HG03460 (cell line): ENCODE data around the gene MRPL14.
A peak's percentile ranks its signal among the peaks of the same experiment; 100 is the strongest.

ENCODE experiments used
- ATAC-seq: cut with Tn5 transposase; IDR thresholded peaks from one replicate; pipeline ENCODE4 v1.9.1; 2021; ENCODE audit not compliant: unreplicated experiment

Gene MRPL14

DNA sequence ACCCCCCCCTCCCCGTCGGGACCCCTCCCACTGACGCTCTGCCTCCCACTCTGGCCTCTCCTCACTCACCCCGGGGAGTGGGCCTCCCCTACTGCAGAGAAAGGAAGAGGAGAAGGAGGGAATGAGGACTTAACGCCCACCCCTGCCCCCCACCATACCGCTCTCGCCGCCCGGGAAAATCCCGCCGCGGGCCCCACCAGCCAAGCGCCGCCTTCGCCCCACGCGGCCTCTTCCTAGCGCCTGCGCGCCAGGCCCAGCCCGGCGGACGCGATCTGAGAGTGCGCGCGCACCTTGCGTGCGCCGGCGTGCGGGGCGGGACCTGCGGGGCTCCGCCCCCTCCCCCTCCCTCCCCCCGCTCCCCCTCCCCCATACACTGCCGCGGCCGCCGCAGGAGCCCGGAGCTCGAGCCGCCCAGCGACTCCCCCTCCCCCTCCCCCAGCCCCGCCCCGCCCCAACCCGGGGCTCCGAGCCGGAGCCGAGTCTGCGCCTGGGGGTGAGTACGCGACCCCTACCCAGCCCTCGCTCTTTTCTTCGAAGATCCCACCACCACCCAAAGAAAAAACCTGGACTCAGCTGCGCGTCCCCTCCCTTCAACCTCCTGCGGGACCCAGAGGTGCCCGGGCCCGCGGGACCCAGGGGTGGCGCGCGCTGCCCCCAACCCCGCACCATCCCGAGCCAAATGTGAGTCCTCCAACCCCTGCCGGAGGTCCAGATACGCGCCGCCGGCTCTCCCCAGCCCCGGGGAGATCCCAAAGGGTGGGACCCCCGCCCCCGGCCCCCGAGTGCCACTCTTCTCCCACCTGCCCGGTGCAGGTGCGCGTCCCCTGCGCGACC lies at the start of gene MRPL14, which contains the start of gene TMEM63B:
Gene MRPL14 (minus strand): TSS at position 267 of the 834 bp plus-strand sequence. CDS start 10,841 bp downstream, outside the sequence.
Gene TMEM63B (plus strand): TSS at position 369 of the 834 bp plus-strand sequence. CDS start 7,031 bp downstream, outside the sequence.
- ATAC-seq, result no peak

DNA sequence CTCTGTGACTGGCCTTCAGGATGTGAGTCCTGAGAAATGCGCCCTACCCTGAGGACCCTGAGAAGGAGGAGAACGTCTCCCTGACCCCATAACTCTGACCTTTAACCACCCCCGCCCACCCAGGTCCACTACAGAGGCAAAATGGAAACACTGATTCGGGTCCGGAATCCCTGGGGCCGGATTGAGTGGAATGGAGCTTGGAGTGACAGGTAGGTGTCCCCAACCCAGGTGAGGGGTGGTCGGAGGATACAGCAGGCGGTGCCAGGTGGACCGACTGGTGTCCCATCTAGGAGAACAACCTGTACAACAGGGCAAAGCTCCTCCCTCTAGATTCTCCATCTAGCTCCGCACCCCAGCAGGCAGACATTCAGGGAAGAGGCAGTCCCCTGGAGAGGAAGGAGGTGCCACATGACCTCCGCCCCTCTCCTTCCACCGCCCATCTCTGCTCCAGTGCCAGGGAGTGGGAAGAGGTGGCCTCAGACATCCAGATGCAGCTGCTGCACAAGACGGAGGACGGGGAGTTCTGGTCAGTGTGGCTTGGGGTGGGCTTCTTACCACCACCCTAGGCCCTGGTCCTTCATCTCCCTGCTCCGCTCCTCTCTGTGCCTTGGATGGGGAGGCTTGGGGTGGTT lies 49.0 kb upstream of the MRPL14 start:
- ATAC-seq, result no peak

DNA sequence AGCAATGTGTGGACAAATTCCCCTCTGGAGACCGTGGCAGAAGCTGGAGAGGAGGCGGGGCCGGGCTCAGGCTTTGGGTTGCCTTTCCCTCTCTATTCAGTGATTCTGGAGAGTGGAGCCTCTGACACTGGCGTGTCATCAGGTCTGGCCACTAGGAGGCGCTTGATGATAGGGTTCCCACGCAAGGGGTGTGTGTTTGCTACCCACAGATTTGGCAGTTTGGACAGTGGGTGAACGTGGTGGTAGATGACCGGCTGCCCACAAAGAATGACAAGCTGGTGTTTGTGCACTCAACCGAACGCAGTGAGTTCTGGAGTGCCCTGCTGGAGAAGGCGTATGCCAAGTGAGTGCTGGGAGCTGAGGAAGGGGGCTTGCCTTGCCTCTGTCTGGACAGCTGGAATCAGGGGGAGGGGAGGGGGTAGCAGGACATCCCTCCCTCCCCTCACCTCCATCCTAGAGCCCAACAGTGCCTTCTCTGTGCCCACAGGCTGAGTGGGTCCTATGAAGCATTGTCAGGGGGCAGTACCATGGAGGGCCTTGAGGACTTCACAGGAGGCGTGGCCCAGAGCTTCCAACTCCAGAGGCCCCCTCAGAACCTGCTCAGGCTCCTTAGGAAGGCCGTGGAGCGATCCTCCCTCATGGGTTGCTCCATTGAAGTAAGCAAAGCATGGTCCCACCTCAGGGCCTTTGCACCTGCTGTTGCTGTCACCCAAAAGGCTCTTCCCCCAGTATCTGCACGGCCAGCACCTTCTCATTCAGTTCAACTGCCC lies 45.7 kb upstream of the MRPL14 start:
- ATAC-seq, result peak; percentile 69

DNA sequence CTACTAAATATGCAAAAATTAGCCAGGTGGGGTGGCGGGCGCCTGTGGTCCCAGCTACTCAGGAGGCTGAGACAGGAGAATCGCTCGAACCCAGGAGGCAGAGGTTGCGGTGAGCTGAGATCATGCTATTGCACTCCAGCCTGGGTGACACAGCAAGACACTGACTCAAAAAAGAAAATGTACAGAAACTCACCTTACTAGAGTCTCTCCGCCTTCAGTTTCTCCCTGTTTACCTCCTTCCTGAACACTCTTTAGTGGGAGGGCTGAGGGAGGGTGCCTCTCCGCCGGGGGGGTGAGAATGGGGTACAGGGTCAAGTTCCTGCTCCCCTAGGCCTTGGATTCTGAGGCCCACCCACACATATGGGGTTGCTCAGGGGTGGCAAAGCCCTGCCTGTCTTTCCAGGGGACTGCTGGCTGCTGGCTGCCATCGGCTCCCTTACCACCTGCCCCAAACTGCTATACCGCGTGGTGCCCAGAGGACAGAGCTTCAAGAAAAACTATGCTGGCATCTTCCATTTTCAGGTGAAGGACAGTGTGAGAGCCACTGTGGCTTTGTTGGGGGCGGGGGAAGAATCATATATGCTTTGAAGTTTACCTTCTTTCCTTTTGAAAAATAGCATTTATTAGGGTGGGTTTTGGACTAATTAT lies 44.8 kb upstream of the MRPL14 start:
- no peak for ATAC-seq

DNA sequence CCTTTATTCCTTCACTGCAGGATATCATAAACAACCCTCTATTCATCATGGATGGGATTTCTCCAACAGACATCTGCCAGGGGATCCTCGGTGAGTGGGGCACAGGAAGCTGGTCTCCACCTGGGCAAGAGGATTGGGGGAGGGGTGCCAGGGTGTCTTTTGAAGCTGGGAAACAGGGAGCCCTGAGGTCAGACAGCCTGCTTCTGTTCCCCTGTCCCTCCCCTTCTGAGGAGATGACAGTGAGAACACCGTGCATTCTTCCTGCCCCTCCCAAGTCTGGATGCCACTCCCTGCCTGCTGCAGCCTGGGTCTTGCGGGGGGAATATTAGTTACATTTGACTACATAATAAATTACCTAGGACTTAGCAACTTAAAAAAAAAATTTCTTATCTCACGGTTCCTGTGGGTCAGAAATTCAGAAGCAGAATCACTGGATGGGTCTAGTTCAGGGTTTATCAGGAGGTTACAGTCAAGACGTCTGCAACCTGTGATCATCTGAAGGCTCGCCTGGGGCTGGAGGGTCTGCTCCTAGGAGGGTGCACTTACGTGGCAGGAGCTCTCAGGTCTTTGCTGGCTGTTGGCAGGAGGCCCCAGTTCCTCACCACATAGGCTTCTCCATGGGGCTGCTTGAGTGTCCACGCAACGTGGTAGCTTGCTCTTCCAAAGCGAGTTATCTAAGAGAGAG lies 42.8 kb upstream of the MRPL14 start:
- ATAC-seq, result no peak

DNA sequence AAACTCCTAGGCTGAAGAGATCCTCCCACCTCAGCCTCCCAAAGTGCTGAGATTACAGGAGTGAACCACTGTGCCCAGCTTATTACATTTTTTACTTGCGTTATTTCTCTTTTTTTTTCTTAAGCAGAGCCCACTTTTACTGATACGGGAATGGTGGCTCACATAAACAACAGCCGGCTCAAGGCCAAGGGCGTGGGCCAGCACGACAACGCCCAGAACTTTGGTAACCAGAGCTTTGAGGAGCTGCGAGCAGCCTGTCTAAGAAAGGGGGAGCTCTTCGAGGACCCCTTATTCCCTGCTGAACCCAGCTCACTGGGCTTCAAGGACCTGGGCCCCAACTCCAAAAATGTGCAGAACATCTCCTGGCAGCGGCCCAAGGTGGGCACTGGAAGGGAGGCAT lies 41.9 kb upstream of the MRPL14 start:
- no peak for ATAC-seq

DNA sequence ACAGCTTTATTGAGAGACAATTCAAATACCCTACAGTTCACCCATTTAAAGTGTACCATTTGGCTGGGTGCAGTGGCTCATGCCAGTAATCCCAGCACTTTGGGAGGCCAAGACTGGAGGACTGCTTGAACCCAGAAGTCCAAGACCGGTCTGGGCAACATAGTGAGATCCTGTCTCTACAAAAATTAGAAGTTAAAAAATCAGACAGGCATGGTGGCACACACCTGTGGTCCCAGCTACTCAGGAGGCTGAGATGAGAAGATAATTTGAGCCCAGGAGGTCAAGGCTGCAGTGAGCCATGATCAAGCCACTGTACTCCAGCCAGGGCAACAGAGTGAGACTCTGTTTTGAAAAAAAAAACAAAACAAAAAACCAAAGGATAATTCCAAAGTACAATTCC lies 40.3 kb upstream of the MRPL14 start:
- no peak for ATAC-seq

DNA sequence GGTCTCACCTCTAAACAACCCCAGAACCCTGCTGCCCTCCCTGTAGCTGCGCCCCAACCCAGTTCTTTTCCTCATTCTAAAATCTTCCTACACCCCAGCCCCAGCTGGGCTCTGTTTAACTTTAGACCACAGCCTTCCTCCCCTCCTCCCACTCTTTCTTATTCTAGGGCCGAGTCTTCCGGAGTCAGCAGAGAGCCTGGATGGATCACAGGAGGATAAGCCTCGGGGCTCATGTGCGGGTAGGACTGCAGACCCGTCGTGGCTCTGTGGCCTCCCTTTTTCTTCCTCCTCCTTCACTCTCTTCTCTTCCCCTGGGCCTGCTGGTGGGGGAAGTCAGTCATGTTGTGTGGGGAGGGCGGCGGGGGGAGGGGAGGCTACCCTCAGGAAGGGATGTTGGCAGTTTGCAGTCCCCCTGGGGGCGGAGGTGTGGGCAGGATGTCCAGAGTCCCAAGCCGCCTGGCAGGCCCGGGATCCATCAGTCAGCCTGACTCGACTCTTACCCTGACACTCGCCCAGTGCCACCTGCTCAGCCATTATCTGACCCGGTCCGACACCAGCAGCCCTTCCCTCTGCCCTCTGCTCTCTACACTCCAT lies 39.4 kb upstream of the MRPL14 start:
- no peak for ATAC-seq

DNA sequence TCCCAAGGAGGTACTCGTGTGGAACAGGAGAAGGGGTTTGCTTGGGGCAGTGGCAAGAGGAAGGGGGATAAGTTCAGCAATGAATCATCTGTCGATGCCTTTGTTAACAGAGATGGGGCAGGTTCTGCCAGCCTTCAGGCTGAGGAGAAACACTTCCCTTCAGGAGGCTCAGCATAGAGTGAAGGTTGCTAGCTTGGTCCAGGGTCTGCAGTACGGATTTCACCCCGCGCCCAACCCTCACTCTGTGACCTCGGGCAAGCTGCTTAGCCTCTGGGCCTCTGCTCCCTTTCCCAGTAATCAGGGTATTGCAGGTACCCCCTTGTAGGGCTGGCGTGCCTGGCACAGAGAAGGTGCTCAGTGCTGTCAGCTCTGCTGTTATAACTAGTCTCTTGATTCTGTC lies 38.9 kb upstream of the MRPL14 start:
- no peak for ATAC-seq

DNA sequence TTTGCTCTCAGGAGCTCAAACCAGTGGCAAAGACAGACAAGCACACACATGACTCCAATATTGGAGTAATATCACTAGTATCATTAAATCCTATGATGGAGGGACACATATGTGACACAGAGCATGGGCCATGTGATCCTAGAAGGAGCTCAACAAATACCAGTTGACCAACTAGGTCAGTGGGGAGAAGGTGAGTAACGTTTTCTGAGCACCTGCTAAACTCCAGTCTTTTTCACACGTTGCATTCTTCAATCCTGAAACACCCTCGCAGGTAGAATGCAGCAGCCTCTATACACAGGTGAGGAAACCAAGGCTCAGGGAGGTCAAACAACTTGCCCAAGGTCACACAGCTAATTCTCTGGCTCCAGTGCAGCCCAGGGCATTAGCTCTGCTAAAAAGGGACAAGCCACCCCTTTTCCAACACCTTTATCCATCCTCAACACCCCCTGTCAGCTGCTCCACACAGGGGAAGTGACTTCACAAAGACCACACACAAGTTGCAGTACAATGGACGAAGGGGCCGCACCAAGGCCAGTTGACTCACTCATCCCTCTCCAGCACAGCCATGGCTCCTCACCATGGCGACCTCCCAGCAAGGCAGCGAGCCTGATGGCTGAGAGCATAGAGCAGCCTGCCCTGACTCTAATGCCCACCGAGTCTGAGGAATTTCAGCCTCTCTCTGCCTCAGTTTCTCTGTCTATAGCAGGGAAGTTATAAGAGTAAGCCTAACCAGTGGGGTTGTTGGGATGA lies 35.8 kb upstream of the MRPL14 start:
- no peak for ATAC-seq

DNA sequence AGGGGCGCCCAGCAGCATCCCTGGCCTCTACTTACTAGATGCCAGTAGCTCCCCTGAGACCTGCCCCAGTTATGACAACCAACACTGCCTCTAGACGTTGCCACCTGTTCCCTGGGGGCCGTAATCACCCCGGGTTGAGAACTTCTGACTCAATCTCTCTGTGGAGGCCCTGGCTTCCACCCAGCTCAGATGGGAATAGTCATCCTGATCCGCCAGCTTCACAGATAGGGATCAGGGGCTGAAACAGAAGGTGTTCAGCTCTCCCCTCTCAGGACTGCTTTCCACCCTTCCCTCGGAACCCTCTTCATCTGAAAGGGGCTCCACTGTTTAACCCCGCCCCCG lies 34.7 kb upstream of the MRPL14 start:
- no peak for ATAC-seq

DNA sequence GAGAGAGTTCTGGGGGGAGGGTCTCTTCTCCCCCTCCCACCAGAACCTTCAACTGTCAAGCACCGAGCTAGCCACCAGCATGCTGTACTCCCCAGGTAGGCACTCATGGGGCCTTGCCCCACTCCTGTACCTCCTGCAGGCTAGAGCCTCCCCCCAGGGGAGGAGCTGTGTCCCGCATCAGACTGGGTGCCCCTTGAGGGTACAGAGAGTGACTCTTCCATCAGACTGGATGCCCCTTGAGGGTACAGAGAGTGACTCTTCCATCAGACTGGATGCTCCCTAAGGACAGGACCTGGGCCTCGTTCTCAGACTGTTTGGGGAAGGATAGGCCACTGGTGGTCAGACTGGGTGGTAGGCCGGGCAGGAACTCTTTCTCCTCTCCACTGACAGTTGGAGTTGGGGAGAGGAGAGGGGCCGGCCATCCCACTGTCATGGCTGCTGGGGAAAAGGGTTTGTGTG lies 31.5 kb upstream of the MRPL14 start, which contains the start of gene CAPN11:
Gene CAPN11 (plus strand): TSS at position 51 of the 459 bp plus-strand sequence. CDS start 29 bp downstream, at position 80.
- no peak for ATAC-seq

DNA sequence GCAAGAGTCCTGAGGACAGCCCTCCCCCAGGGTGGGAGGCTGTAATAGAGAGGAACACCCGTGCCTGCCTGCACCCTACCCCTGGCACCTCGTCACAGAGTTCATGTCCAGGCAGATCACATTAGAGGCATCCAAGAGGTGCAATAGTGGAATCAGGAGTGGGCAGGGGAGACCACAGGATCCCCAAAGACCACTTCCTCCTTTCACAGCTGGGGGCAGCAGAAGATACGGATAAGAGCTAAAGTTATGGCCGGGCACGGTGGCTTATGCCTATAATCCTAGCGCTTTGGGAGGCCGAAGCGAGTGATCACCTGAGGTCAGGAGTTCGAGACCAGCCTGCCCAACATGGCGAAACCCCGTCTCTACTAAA lies 29.9 kb upstream of the MRPL14 start:
- ATAC-seq, result no peak

DNA sequence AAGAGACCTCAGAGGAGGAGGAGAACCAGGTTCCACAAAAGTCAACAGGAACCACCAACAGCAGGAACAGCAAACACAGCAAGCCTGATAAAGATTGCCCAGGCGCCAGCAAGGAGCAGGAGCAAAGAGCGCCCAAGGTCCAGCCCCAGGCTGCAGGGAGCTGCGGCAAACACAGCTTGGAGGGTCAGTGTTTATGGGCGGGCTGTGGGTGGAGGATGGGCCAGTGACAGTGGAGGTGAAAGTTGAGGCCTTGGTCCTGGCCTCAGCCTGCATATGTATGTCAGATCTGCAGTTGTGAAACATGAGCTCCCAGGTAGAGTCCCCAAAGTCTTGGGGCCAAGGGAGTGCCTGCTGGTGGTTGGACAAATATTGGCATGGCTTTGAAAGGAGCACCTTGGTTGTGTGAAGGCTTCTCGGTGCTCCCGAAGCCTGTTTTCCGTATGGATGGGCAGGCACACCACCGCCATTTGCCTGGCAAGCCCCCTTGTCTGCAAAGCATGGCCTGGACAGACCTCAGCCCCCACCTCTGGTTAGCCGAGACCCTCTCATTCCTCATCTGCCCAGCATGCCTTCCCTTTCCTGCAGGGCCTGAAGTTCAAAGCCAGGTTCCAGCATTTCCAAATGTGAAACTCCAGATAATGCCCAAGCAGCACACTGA lies 29.4 kb upstream of the MRPL14 start:
- ATAC-seq, result no peak

DNA sequence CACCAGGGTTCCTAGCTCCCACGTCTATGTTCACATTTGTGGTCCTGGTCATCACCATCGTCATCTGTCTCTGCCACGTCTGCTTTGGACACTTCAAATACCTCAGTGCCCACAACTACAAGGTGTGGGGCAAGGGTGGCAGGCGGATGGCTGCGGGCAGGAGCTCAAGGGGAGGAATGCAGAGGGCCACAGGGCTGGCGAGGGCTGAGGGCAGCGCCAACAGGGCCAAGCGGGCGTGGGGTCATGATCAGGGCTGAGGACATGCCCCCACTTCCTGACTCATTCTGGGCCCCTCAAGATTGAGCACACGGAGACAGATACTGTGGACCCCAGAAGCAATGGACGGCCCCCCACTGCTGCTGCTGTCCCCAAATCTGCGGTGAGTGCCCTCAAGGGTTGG lies 26.8 kb upstream of the MRPL14 start:
- ATAC-seq, result no peak

DNA sequence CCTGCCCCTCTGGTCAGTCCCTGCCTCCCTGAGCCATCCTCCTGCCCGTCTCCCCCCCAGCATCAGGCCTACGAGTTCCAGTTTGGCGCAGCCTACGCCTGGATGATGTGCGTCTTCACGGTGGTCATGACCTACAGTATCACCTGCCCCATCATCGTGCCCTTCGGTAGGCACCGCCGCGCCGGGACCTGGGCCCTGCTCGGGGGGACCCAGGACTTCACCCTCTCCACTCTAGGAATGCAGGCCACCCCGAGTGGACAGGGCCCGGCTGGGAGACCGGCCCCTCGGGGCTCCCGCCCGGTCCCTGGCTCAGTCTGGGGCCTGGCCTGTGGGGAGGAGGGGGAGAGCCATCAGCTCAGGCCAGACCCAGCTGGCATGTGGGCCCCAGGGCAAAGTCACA lies 25.3 kb upstream of the MRPL14 start:
- no peak for ATAC-seq

DNA sequence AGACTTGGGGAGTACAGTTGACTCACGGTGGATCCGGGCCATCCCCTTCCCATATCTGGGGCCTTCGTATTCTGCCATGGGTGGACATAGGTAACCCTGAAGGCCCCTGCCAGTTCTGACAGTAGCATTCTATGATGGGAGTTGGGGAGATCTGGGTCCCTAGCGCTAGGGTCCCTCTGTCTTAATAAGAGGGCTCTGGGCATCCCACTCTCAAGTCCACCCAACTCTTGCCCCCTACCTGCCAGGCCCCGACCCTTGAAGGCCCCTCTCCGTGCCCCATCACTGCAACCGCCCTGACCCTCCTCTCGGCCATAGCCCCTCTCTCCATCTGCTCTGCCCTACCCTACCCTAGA lies 24.8 kb upstream of the MRPL14 start:
- ATAC-seq, result no peak

DNA sequence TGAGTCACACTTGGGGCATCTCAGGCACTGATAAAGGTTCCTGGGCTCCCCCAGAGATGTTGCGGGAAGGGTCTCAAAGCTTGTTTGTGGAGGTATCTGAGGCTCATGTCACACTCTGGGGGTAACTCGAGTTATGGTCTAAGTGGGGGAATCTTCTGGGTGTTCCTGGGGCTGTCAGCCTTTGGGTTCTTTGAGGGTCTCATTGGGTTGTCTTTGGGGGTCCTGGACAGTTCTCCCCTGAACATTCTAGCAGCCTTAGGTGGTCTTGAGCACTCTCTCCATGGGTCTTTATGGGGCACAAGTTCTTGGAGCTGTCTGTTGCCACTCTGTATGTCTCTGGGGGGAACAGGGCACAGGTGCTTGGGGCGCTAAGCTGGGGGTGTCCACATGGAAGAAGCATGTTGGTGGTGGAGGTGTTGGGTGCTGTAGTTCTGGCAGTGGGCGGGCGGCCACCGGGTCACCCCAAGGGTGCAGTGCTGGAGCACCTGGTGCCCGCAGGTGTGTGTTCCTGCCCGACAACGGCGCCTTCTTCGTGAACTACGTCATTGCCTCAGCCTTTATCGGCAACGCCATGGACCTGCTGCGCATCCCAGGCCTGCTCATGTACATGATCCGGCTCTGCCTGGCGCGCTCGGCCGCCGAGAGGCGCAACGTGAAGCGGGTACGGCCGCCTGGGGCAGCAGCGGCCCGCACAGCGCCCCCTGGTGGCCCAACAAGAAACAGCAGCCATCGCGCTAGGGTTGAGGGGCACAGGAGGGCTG lies 24.3 kb upstream of the MRPL14 start:
- peak; percentile 55 for ATAC-seq
